Stromal cell of bone marrow (primary cell): ENCODE measurements around the gene IGSF21.
"Not testable (repeated sequence)": the region's sequence is repeated elsewhere in the genome, so short reads cannot be mapped to it uniquely, and the experiment has no call there.

ENCODE experiments used
- DNase-seq: peaks from one replicate; pipeline ENCODE4 v3.0.0-alpha.2; 2012; ENCODE audit warnings: low read depth

Gene IGSF21

DNA sequence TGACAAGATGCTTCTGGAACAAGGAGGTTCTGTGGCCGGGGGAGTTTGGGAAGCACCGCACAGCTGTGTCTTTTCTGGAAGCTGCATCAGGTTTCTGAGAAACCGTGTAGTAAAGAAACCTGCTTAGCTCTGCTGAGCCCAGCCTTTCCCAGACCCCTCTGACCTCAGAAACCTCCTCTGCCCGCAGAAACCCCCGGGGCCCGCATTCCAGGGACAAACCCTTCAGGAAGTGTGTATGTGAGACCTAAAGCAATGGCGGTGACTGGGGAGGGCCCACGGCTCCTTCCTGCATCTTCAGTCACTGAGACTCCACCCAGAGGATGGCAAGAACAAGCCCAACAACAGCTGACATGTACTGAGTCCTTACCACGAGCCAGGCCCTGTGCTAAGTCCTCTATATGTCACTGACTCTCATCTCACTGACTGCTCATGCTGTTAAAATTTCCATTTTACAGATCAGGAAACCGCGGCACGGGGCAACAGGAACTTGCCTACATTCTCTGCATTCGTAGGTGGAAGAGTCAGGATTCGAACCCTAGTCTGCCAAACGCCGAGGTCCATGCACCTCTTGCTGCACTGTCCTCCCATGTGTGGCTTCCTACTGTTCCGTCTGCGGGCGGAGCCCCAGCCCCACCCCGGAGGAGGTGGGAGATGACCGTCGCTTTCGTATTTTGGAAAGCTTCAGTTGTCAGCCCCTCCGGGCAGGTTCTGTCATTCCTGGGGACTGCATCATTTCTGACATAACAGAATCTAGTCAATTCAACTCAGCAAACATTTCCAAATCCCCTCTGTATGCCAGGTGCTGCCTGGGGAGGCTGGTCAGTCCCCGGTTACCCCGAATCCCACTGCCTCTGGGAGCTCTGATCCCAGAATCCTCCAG is 299.8 kb downstream of the IGSF21 start:
- no peak for DNase-seq

DNA sequence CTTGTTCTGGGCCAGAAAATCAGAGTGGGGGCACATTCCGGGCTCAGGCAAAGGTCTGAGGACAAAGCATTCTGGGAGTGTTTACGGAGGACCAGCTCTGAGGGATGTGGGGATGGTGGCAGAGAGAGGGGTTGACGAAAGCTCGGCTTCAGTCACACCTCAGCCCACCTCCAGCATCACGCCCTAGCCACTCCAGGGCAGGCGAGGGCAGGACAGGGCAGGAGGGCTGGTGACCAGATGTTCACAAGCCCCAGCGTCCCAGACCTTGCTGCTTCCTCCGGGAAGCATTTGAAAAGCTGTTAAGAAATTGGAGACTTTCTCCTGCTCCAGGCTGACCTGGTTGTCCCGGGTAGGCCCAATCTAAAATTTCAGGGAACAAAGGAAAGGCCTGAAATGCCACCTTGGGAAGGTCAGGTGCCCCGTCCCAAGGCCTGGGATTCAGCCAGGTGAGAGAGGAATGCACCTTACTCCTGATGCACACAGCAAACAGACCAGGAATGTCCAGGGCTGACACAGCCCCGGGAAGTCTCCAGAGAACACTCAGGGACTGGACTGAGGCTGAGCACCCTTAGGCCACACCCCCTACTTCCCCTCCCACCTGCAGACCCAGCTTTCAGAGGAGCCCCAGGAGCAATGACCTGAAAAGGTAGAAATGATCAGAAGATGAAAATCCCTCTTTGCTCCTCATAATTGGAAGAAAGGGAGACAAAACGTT is 301.2 kb downstream of the IGSF21 start:
- no peak for DNase-seq

DNA sequence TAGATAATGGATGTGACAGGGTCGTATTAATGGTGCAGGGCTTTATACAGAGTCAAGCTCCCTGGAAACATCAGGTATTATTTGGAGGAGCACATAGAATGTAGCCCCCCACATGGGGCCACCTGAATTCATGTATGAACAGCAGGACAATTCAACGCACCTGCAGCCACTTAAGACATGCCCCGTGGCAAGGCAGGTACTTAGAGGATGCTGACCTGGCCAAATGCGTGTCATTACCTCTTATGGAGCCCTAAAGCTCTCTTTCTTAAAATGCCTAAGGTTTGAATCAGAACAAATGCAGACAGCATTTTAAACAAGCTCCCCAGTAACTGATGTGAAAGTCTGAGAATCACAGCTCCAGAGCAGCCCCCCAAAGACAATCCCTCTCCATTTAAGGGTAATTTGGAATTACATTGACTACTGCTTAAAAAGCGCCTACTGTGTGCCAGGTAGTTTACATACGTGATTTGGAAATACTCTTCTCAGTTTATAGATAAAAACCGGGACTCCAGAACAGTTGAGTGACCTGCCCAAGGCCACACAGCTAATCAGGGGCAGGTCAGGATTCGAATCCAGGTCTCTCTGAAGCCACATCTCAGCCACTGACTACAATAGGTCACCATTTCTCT is 302.1 kb downstream of the IGSF21 start:
- no peak for DNase-seq

DNA sequence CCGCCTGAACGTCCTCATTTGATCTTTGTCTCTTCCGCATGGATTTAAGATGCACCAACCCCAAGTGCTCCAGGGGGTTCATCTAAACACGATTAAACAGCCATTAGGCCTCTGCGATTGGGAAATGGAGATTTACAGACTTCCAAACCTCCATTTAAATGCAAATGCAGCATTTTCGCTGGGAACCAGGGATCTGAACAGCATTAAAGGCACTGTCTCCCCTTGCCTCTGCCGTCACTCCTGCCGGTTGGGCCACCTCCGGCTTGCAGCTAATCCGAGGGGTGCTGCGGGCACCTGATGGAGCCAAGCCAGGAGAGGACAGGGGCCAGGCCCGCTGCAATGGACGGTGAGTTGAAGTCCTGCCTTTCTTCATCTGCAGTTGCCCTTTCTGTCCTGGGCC is 302.8 kb downstream of the IGSF21 start:
- no peak for DNase-seq

DNA sequence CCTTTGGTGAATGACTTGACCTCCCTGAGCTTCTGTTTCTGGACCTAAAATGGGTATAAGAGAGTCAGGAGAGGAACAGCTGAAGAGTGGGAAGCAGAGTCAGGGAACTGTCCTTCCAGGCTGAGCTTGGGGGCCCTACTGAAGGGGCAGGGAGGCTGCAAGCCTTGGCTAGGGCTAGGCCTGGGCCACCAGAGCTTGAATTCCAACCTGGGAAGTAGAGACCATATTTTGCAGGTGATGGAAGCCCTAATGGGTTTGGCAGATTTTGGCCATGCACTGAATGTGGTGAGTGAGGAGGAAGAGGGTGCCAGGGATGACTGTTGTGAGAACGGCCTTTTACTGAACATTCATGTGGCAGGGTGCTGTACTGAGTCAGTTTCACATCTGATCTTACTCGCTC is 303.7 kb downstream of the IGSF21 start:
- no peak for DNase-seq

DNA sequence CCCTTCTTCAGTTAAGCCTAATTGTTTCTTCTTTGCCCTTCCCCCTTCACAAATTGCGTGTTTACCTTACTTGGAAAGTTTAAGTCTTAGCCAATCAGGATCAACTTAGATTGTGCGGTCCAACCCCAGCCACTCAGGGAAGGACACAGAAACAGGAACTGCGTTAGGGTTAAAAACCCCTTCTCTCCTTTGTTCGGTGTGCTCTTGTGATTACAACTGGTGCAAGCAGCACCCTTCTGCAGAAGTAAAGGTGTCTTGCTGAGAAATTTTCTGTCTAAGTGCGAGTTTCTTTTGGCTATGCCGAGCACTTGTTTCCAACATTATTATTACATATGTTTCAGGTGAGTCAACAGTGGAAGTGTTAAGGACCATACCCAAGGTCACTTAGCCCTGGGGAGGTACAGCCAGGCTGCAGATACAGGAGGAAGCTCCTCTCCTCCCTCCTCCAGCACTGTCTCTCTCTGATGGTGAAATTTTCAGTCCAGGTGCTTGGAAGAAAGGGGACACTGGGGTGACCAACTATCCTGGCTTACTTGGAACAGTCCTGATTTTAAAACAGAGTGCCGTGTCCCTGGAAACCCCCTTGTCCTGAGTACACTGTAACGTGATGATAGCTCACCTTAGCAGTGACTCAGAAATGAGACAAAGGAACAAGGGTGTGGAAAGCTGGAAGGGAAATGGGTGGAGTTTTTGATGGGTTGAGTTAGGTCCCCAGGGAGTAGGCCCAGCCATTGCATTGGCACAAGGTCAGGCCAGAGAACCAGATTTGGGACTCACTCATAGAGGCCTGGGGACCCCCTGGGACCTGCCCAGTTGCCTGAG is 304.4 kb downstream of the IGSF21 start:
- DNase-seq, result no peak

DNA sequence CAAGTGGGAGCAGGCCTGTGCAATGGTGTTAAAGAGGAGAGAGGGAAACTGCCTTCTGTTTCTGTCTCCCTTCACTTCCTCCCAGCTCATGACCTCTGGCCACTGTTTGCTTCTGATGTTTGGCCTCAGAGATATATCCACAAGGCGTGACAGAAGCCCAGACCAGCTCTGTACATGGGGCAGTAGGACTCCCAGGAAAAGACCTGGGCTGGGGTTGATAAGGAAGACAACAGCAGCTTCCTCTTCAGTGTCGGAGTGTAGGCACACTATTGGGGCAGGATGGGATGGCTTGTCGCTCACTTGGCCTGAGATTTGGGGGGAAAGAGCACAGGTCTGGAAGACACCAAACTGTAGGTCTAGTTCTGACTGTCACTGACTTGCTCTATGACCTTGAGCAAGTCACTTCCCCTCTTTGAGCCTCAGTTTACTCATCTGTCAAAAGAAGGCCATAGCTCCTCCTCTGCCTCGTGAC is 305.3 kb downstream of the IGSF21 start:
- no peak for DNase-seq

DNA sequence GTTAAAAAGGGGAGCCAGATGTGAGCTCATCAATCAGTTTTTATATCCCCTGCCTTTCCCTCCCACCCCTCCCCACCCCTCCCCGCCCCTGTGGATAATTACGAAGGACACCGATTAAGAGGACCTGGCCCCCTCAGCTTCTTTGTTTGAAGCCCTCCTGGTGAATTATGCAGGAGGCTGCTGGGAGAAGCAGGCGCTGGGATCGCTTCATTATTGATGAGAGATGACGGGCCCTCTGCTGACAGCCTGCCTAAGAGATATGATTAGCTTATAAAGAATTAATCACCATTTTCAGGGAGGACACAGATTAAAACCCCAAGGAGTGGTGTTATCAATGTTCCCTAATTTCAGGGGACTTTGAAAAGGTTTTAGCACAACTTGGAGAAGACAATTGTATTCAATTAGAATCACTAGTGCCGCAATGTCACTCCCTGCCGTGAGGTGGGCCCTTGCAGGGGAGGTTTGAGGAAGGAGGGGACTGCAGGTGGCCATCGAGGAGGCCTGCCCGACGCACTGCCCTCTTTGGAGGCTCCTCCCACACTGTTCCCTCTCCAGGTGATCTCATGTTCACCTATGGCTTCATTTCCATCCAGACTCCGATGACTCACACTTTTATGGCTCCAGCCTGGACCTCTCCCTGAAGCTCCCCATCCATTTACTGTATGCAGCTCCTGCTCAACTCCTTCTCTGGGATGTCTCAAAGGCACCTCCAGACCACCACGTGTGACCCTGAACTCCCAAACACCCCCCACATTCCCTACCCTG is 306.1 kb downstream of the IGSF21 start:
- DNase-seq, result no peak

DNA sequence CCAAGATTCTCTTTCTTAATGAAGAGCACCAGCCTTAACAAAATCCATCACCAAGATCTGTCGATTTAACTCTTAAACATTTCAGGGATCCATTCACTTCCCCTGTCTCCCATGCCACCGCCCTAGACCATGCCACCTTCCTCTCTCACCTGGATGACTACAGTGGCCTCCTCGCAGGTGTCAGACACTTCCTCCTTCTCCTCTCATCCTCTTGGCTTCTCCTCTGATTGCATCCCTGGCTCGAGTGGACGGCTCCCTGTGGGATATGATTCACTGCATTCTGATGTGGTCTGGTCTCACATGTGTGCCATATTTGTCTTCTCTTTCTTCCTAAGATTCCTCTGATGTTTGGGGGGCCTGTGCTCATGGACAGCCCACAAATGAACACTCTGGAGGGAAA is 306.7 kb downstream of the IGSF21 start:
- DNase-seq, result no peak

DNA sequence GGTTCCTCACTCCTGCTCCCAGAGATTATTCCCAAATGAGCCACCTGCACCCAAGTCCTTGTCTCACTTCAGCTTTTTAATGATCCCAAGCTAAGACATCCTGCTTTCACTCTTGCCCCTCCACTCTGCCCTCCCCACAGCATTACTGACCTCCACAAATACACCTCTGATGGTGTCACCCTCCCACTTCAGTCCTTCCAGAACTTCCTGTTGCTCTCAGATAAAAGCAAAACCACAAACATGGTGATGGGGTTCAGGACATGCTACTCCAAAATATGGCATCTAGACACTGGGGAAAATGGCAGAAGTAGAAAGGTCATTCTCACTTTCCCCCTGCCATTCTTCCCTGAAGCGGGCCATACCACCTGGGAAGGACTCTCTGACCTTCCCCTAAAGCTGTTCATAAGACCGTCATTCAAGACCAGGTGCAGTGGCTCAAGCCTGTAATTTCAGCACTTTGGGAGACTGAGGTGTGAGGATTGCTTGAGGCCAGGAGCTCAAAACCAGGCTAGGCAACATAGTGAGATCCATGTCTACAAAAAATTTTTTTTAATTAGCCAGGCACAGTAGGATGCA is 307.4 kb downstream of the IGSF21 start:
- no peak for DNase-seq

DNA sequence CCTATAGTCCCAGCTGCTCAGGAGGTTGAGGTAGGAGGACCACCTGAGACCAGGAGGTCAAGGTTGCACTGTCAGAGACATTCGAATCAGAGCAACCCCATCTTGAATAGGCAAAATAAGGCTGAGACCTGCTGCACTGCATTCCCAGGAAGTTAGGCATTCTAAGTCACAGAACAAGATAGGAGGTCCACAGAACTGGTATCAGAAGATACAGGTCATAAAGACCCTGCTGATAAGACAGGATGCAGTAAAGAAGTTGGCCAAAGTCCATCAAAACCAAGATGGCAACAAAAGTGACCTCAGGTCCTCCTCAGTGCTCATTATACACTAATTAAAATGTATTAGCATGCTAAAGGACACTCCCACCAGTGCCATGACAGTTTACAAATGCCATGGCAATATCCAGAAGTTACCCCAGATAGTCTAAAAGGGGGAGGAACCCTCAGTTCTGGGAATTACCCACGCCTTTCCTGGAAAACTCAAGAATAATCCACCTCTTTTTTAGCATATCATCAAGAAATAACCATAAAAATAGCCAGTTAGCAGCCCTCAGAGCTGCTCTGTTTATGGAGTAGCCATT is 307.9 kb downstream of the IGSF21 start:
- DNase-seq, result no peak

DNA sequence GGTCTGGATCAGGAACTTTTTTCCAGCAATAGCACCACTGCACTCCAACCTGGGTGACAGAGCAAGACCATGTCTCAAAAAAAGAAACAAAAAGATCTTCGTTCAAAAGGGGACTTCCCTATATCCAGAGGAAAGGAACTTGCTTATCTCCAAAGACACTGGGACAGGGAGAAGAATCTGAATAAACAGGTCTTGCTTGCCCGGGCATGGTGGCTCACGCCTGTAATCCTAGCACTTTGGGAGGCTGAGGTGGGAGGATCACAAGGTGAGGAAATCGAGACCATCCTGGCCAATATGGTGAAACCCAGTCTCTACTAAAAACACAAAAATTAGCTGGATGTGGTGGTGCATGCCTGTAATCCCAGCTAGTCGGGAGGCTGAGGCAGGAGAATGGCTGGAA is 308.5 kb downstream of the IGSF21 start:
- not testable (repeated sequence) for DNase-seq

DNA sequence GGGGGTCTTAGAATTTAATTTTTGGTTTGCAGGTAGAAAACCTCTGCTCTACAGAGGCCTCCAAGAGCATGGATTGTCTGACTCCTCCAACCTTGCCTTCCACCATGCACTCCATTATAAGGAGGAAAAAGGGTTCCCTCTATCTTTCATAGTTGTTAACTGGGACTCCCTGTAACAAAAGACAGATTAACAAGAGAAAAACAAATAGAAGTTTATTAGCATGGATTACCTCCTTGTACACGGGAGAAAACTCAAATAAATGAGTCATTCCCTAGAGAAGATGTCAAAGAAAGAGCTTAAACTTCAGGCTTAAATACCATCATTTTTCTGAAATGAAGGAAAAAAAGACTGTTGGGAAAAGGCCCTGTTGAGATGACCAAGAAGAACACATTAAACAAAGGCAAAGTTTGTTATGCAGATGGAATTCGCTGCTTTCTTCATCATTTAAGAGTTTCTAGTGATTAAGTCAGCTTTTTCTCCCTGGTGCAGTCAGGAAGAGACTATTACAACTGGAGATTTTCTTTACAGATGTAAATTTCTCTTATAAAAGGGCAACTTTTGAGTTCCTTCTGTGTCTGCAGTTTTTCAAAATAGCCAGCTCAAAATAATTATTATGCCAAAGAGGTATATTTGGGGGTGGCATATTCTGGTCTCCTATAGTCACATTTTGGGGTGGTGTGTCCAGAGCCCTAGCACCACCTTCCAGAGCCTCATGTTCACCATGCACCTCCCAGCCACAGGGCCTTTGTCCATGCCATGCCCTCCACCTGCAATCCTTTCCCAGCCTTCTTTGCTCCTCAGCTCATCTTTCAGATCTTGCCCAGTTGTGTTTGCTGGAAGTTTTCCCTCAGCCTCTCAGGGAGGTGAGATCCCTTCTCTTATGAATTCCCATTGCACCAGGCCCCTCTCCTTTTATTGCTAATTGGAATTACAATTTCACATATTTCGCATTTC is 310.0 kb downstream of the IGSF21 start:
- no peak for DNase-seq

DNA sequence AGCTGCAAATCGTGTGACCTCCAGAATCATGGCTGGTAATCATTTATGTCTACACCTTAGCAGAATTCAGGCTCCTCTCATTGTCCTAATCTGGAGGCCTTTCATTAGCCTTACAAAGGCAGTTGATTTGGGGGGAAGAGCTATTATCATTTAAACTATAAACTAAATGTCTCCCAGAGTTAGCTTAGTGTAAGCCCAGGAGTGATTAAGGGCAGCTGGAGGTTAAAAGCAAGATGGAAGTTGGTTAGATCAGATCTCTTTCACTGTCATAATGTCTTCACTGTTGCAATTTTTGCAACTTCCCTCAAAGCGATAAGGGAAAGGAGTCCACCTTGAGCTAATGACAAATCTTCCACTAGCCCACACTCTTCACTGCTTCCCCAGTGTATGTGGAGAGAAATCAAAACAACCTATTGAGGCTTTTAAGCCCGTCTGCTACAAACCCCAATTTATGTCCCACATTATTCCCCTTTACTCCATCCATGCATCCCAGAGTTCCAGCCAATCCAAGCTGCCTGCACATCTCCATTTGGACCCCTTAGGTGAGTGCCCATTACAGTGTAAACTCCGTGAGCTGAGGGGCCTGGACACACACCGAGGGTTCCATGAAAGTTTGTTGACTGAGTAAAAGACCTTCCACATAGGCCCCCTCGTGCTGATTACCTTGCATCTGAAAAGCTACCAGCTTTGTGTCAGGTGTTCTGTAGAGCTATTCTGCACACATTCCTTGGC is 311.7 kb downstream of the IGSF21 start:
- no peak for DNase-seq

DNA sequence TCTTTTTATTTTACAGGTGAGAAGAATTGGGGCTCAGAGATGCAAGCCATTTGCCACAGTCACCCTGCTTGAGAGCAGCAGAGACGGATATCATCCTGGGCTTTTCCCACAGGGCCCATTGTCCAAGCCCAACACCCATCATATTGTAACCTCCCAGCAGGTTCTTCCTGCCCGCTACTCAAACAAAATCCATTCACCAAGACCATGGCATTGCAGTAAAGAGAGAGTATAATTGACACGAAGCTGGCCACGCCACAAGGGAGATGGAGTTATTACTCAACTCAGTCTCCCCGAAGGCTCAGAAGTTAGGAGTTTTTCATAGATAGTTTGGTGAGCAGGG is 312.2 kb downstream of the IGSF21 start:
- DNase-seq, result no peak

DNA sequence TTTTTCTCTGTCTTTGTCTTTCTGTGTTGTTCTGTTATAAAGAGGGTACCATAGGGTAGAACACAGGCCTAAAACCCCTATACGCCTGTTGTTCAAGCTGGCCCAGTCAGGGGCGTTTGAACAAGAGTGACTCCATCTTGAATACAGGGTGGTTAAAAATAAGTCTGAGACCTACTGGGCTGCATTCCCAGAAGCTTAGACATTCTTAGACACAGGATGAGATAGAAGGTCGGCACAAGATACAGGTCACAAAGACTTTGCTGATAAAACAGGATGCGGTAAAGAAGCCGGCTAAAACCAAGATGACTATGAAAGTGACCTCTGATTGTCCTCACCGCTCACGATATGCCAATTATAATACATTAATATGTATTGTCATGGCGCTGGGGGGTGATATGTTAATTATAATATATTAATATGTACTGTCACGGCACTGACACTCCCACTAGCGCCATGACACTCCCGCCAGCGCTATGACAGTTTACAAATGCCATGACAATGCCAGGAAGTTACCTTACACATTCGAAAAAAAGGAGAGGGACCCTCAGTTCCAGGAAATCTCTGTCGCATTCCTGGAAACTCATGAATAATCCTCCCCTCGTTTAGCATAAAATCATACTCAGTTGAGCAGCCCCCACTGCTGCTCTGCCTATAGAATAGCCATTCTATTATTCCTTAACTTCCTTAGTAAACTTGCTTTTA is 314.6 kb downstream of the IGSF21 start:
- no peak for DNase-seq

DNA sequence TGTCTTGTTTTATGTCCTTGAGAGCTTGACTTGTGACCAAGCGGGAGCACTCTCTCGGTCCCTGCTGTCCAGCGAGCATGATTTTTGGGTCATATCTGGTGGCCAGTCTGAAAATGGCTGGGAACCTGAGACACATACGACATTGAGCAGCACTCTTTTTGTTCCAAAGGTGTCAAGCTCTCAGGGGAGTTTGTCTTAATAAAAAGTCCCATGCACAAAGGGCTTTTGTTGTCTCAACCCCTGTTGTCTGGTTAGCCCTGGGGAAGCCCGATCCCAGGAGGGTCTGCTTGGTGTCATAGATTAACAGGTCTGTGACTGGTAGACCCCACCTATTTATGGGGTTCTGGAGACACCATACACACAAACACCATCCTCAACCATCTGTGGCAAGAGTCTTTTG is 315.4 kb downstream of the IGSF21 start:
- no peak for DNase-seq

DNA sequence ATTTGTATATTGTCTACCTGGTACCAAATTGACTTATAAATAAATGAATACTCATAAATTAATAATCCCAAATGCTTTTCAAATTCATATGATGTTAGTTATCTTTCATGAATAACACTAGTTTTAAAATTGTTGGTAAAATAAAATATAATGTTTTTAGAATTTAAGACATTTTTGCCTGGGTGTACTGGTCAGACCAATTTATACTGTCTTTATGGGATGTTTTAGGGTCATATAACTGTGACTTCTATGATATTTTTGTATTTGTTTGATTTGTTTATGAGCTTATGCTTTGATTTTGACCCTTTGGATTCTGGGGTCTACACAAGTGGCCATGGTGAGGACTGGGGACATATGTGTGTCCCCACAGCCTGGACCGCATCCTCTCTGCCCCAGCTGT is 319.0 kb downstream of the IGSF21 start:
- DNase-seq, result no peak
